ENCODE data around the gene PRSS8. TPM values are rescaled to one million over a fixed set of nuclear protein-coding genes. Genes with fewer than 3 reads are reported as not detected.
A peak's percentile ranks its signal among the peaks of the same experiment; 100 is the strongest.

Gene PRSS8
- total RNA-seq, 1 donor from 2014 or later, result 103 TPM

- Histone ChIP-seq H3K9me3 (no peaks in the 10 kb centered on the region), H3K27ac (no peak overlapping the region), H3K36me3 (peaks cover 38% of the 10 kb centered on the region), H3K27me3 (no peaks in the 10 kb centered on the region), H3K4me1 (no peaks in the 10 kb centered on the region), H3K4me3 (no peak overlapping the region)
- TF ChIP-seq, protein P1, sequence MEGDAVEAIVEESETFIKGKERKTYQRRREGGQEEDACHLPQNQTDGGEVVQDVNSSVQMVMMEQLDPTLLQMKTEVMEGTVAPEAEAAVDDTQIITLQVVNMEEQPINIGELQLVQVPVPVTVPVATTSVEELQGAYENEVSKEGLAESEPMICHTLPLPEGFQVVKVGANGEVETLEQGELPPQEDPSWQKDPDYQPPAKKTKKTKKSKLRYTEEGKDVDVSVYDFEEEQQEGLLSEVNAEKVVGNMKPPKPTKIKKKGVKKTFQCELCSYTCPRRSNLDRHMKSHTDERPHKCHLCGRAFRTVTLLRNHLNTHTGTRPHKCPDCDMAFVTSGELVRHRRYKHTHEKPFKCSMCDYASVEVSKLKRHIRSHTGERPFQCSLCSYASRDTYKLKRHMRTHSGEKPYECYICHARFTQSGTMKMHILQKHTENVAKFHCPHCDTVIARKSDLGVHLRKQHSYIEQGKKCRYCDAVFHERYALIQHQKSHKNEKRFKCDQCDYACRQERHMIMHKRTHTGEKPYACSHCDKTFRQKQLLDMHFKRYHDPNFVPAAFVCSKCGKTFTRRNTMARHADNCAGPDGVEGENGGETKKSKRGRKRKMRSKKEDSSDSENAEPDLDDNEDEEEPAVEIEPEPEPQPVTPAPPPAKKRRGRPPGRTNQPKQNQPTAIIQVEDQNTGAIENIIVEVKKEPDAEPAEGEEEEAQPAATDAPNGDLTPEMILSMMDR (IDR thresholded peaks at IDR 0.05), result no peak
- ATAC-seq (no peak), DNase-seq (no peak)
- intact Hi-C loops (cut with DNase I), result no loop called here
Observed at GRCh38 chr16:31084584-31085302, 50.8 kb downstream of the PRSS8 start.

GRCh38 chr16:31083981-31084380, 51.5 kb downstream of the PRSS8 start:
- ATAC-seq (peak; percentile 65), DNase-seq (no peak)
- TF ChIP-seq, protein P1 (IDR thresholded peaks at IDR 0.05), result no peak
- H3K4me3 ChIP-seq, result no peak overlapping the region
- no peak overlapping the region for H3K27ac ChIP-seq
- H3K27me3 ChIP-seq, result no peaks in the 10 kb centered on the region
- H3K36me3 ChIP-seq, result peaks cover 45% of the 10 kb centered on the region
- H3K4me1 ChIP-seq, result no peaks in the 10 kb centered on the region
- H3K9me3 ChIP-seq, result no peaks in the 10 kb centered on the region
- intact Hi-C loops (cut with DNase I), result no loop called here

DNA sequence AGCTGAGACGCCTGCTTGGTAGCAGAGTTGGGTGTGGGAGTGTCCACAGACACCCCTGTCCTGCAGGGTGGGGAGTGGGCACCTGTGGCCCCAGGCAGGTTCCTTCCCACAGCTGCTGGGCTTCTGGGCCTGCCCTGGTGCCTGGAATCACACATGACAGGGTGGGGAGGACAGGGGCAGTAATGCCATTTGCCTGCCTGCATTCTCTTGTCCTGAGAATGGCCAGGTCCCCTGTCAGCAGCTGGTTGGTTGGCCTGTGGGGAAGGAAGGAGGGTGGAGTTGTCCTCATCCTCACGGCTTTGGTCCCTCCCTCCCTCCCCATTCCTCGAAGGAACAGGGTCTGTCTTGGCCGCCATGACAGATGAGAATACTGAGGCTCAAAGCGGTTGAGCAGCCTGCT, 52.0 kb downstream of the PRSS8 start:
- H3K27me3 ChIP-seq, result no peaks in the 10 kb centered on the region
- no peaks in the 10 kb centered on the region for H3K4me1 ChIP-seq
- ATAC-seq, result no peak
- H3K9me3 ChIP-seq, result no peaks in the 10 kb centered on the region
- intact Hi-C loops (cut with DNase I), result no loop called here
- DNase-seq, result no peak
- no peak overlapping the region for H3K4me3 ChIP-seq
- no peak overlapping the region for H3K27ac ChIP-seq
- H3K36me3 ChIP-seq, result peaks cover 49% of the 10 kb centered on the region
- TF ChIP-seq, protein P1 (IDR thresholded peaks at IDR 0.05), result no peak

DNA sequence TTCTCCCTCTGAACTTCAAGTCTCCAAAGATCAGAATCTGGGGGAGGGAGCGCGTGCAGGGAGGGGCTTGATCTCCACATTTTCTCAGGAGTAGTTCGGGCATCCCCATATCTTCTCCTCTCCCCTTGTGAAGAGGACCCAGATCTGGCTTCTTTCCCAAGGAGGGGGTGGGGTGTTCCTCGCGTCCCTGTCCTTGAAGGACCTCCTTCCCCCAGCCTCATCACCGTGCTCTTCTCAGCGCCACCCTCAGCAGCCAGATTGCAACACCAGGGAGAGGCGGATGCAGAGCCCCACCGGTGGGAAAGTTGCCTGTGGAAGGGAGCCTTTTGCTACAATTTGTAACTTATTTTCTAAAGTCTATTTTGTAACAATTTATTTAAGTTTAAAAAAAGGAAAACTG, 52.4 kb downstream of the PRSS8 start:
- no peaks in the 10 kb centered on the region for H3K4me1 ChIP-seq
- peaks cover 54% of the 10 kb centered on the region for H3K36me3 ChIP-seq
- no peak overlapping the region for H3K27ac ChIP-seq
- no peaks in the 10 kb centered on the region for H3K27me3 ChIP-seq
- no peak for DNase-seq
- H3K4me3 ChIP-seq, result no peak overlapping the region
- TF ChIP-seq, protein P1 (IDR thresholded peaks at IDR 0.05), result no peak
- intact Hi-C loops (cut with DNase I), result no loop called here
- no peaks in the 10 kb centered on the region for H3K9me3 ChIP-seq
- ATAC-seq, result no peak

DNA sequence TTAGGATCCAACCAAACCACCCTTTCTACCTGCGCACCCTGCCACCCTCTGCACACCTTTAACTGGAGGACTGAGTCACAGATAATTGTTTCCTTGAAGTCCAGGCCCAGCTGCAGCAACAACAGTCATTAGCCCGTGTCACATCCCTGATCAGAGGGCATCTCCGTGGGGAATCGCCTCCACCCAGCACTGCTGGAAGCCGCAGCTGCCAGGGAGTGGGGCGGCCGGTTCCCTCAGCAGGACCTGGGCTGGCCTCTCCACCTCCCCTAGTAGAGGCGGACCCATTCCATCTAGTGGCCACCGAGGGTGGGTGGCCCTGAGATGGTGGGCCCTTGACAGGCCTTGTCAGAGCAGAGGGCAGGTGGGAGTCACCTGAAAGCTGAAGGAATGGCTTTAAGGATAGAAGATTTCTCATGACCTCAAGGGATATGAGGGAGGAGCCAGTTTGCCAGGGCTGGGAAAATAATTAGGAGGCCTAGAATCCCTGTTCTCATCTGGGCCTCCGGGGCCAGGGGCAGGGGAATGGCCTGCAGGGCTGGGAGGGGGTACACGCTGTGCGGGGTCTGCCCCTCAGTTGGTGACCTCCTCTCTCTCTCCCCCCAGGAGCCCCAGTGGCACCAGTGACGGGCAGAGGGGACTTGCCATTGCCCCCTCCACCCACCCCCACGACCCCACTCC, 53.0 kb downstream of the PRSS8 start:
- Histone ChIP-seq H3K36me3 (peaks cover 60% of the 10 kb centered on the region), H3K4me1 (no peaks in the 10 kb centered on the region), H3K4me3 (no peak overlapping the region), H3K27me3 (no peaks in the 10 kb centered on the region), H3K9me3 (no peaks in the 10 kb centered on the region), H3K27ac (no peak overlapping the region)
- TF ChIP-seq, protein P1 (IDR thresholded peaks at IDR 0.05), result no peak
- intact Hi-C loops (cut with DNase I), result no loop called here
- ATAC-seq (no peak), DNase-seq (no peak)

Other genes starting within 250 kb of the PRSS8 start
- gene BCL7C, start 241.7 kb downstream of the PRSS8 start, total RNA-seq, result 25.3 TPM
- gene CTF1, start 239.1 kb downstream of the PRSS8 start, total RNA-seq, result 9.3 TPM
- 13.4 TPM for gene FBXL19, start 212.2 kb downstream of the PRSS8 start, total RNA-seq
- gene ORAI3, start 186.7 kb downstream of the PRSS8 start, total RNA-seq, result 19.5 TPM
- gene SETD1A, start 178.0 kb downstream of the PRSS8 start, total RNA-seq, result 18.6 TPM
- gene HSD3B7, start 150.5 kb downstream of the PRSS8 start, total RNA-seq, result 30.4 TPM
- gene STX1B, start 125.1 kb downstream of the PRSS8 start, total RNA-seq, result 0.58 TPM
- 91.7 TPM for gene STX4, start 102.2 kb downstream of the PRSS8 start, total RNA-seq
- 8.3 TPM for gene ZNF668, start 61.5 kb downstream of the PRSS8 start, total RNA-seq
- gene ZNF646, start 61.3 kb downstream of the PRSS8 start, total RNA-seq, result 20.6 TPM
- gene PRSS53, start 46.8 kb downstream of the PRSS8 start, total RNA-seq, result 1.8 TPM
- 72.7 TPM for gene VKORC1, start 40.9 kb downstream of the PRSS8 start, total RNA-seq
- 33.3 TPM for gene BCKDK, start 27.3 kb downstream of the PRSS8 start, total RNA-seq
- gene KAT8, start 18.1 kb downstream of the PRSS8 start, total RNA-seq, result 80.4 TPM
- 3.5 TPM for gene PRSS36, start 14.3 kb upstream of the PRSS8 start, total RNA-seq
- 175 TPM for gene FUS, start 44.4 kb upstream of the PRSS8 start, total RNA-seq
- gene PYCARD, start 67.0 kb upstream of the PRSS8 start, total RNA-seq, result 49.5 TPM
- 0.17 TPM for gene TRIM72, start 78.4 kb upstream of the PRSS8 start, total RNA-seq
- gene PYDC1, start 81.4 kb upstream of the PRSS8 start, total RNA-seq, result not detected
- 44.8 TPM for gene ITGAM, start 124.2 kb upstream of the PRSS8 start, total RNA-seq
- gene ITGAX, start 219.4 kb upstream of the PRSS8 start, total RNA-seq, result 184 TPM